ENCODE results near the gene BCL2.

BCL2 gene

DNA sequence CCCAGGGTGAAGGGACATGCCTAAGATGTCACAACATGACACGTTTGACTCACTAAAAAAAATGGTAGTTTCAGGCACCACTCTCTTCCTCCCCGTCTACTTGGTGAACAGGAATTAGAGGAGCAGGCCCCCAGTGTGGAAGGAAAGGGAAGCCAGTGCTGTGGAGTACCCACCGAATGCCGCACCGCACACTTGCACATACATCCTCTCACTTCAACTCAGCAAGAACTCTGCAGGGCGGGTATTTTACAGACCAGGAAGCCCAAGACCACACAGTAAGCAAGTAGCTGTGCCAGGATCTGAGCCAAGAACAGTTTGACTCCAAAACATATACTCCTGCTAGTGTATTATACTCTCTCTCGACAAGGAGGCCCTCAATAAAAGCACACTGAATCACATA, 69.8 kb downstream of the BCL2 start:
- H3K4me3 ChIP-seq (ENCODE audit: low read depth, low read length): no peak overlapping the region
- TF ChIP-seq, protein P1, sequence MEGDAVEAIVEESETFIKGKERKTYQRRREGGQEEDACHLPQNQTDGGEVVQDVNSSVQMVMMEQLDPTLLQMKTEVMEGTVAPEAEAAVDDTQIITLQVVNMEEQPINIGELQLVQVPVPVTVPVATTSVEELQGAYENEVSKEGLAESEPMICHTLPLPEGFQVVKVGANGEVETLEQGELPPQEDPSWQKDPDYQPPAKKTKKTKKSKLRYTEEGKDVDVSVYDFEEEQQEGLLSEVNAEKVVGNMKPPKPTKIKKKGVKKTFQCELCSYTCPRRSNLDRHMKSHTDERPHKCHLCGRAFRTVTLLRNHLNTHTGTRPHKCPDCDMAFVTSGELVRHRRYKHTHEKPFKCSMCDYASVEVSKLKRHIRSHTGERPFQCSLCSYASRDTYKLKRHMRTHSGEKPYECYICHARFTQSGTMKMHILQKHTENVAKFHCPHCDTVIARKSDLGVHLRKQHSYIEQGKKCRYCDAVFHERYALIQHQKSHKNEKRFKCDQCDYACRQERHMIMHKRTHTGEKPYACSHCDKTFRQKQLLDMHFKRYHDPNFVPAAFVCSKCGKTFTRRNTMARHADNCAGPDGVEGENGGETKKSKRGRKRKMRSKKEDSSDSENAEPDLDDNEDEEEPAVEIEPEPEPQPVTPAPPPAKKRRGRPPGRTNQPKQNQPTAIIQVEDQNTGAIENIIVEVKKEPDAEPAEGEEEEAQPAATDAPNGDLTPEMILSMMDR (IDR thresholded peaks at IDR 0.05; ENCODE audit: borderline replicate concordance, insufficient read depth, low read depth, low read length): no peak

DNA sequence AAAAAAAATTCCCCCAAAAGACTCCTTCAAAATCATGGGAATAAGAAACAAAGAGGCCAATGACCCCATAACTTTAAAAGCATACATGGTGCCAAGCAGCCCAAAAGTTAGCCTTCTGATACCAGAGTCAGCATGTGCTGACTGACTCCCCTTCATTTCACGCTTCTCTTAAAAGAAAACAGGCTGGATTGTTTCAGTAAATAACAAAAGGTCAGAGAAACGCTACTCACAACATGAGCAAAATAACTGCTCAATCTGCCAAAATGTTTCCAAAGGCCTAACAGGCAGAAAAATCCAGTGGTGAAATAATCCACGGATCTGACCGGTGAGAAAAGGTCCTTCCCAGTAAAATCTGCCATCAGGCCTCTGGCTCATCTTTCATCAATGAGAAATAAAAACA, 71.6 kb downstream of the BCL2 start:
- TF ChIP-seq, protein P1 (IDR thresholded peaks at IDR 0.05; ENCODE audit: borderline replicate concordance, insufficient read depth, low read depth, low read length): no peak
- no peak overlapping the region for H3K4me3 ChIP-seq (ENCODE audit: low read depth, low read length)

DNA sequence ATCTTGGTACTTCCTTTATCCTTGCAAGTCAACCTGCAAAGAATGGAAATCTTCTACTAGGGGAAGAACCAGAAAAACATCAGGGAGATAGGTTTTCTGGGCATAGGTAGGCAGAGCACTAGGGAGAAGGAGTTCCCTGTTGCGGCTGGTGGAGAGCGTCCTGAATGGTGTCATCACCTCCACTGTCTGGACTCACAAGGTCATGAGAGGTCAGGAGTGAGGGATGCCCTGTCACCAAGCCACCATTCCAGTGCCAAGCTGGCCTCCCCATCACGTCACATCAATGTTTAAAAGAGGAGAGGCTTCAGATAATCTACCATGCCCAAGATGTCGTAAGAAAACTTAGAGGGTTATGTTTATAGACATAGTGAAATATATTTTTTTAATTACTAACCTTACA, 72.1 kb downstream of the BCL2 start:
- TF ChIP-seq, protein P1 (IDR thresholded peaks at IDR 0.05; ENCODE audit: borderline replicate concordance, insufficient read depth, low read depth, low read length): no peak
- no peak overlapping the region for H3K4me3 ChIP-seq (ENCODE audit: low read depth, low read length)

GRCh38 chr18:63245600-63245999, 74.0 kb downstream of the BCL2 start:
- no peak overlapping the region for H3K4me3 ChIP-seq (ENCODE audit: low read depth, low read length)
- TF ChIP-seq, protein P1 (IDR thresholded peaks at IDR 0.05; ENCODE audit: borderline replicate concordance, insufficient read depth, low read depth, low read length): no peak

DNA sequence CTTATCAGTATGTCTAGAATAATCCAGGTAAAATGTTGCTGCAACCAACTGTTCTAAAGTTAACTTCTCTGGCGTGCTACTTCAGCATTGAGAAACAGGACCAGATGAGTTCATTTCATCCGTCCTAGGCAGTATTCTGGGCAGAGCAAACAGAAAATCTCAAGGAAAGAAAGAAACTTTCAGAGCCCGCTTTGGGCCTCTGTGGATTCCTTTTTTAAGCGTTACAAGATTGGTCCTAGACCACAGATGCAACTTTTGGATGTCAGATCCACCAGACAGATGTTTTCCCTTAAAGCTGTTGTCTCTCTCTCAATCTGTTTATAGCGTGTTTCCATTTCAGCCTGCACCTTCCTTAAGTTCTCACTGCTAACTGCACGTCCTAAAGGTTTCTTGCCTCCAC, 75.0 kb downstream of the BCL2 start:
- TF ChIP-seq, protein P1 (IDR thresholded peaks at IDR 0.05; ENCODE audit: borderline replicate concordance, insufficient read depth, low read depth, low read length): no peak
- H3K4me3 ChIP-seq (ENCODE audit: low read depth, low read length): no peak overlapping the region

GRCh38 chr18:63241760-63242159, 77.8 kb downstream of the BCL2 start:
- H3K4me3 ChIP-seq (ENCODE audit: low read depth, low read length): no peak overlapping the region
- TF ChIP-seq, protein P1 (IDR thresholded peaks at IDR 0.05; ENCODE audit: borderline replicate concordance, insufficient read depth, low read depth, low read length): no peak

DNA sequence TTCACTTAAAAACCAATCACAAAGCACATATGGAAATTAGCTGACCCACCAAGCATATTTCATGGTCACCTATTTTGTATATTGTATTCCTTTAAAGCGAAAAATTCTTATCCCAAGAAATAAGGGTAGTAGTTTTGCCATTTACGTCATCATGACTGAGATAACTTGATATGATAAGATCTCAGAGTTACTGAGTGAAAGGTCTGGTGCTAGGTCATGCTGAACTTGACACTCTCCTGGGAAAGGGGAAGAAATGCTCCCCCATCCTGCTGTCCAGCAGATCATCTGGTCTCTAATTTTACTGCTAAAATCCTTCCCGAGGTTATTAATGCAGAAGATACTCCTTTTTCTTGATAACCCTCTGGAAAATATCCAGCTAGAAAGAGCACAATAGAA, 78.3 kb downstream of the BCL2 start:
- TF ChIP-seq, protein P1 (IDR thresholded peaks at IDR 0.05; ENCODE audit: borderline replicate concordance, insufficient read depth, low read depth, low read length): no peak
- no peak overlapping the region for H3K4me3 ChIP-seq (ENCODE audit: low read depth, low read length)

Measured in GM12875 (cell line).